OCI-LY1 (cell line): ENCODE data around the gene KRT2.

Source experiments
- H2AFZ ChIP-seq: fragments of 200-600 bp; sonication (generic), shearing (Covaris generic); 2 replicates; pipeline ENCODE4 v1.6.0; 2014; ENCODE audit warnings: antibody characterized with exemption, mild to moderate bottlenecking, low read length
- H3F3A ChIP-seq: fragments of 200-600 bp; sonication (generic), shearing (Covaris generic); 2 replicates; pipeline ENCODE4 v1.6.0; 2014; ENCODE audit warnings: mild to moderate bottlenecking, antibody characterized with exemption, low read length, moderate library complexity; ENCODE audit not compliant: insufficient read depth
- H3K27ac ChIP-seq: fragments of 200-600 bp; sonication (generic); 2 replicates; pipeline ENCODE4 v1.5.1; 2014; ENCODE audit warnings: low read length, mixed run types, mild to moderate bottlenecking, low read depth; ENCODE audit not compliant: poor library complexity, severe bottlenecking
- H3K27me3 ChIP-seq: fragments of 200-600 bp; sonication (generic); 2 replicates; pipeline ENCODE4 v1.6.0; 2014; ENCODE audit warnings: antibody characterized with exemption, mild to moderate bottlenecking, low read length, moderate library complexity; ENCODE audit not compliant: insufficient read depth
- H3K36me3 ChIP-seq: fragments of 200-600 bp; sonication (generic); 2 replicates; pipeline ENCODE4 v1.6.1; 2014; ENCODE audit warnings: mild to moderate bottlenecking, antibody characterized with exemption, low read length, moderate library complexity, mixed read lengths; ENCODE audit not compliant: insufficient read depth
- H3K4me1 ChIP-seq: fragments of 200-600 bp; sonication (generic); 2 replicates; pipeline ENCODE4 v1.5.1; 2014; ENCODE audit warnings: mild to moderate bottlenecking, low read length, moderate library complexity; ENCODE audit not compliant: insufficient read depth, severe bottlenecking
- H3K4me2 ChIP-seq: fragments of 200-600 bp; sonication (generic), shearing (Covaris generic); 2 replicates; pipeline ENCODE4 v1.6.1; 2014; ENCODE audit warnings: low read length
- H3K4me3 ChIP-seq: fragments of 200-600 bp; sonication (generic); 2 replicates; pipeline ENCODE4 v1.5.1; 2014; ENCODE audit warnings: low read length, low read depth, mild to moderate bottlenecking, mixed read lengths; ENCODE audit not compliant: poor library complexity, severe bottlenecking
- H3K79me2 ChIP-seq: fragments of 200-600 bp; shearing (Covaris generic); 2 replicates; pipeline ENCODE4 v1.6.1; 2016; ENCODE audit warnings: mixed run types, low read length, mixed read lengths; ENCODE audit not compliant: insufficient read depth
- H3K9ac ChIP-seq: fragments of 200-600 bp; sonication (generic), shearing (Covaris generic); 2 replicates; pipeline ENCODE4 v1.6.1; 2014; ENCODE audit warnings: mild to moderate bottlenecking, low read length, mixed read lengths
- H3K9me2 ChIP-seq: fragments of 200-600 bp; sonication (generic), shearing (Covaris generic); 2 replicates; pipeline ENCODE4 v1.6.1; 2014; ENCODE audit warnings: low read depth, mild to moderate bottlenecking, low read length, mixed read lengths
- H3K9me3 ChIP-seq: fragments of 200-600 bp; shearing (Covaris generic); 2 replicates; pipeline ENCODE4 v1.6.1; 2014; ENCODE audit warnings: low read length, mixed read lengths
- H4K20me1 ChIP-seq: fragments of 200-600 bp; sonication (generic), shearing (Covaris generic); 2 replicates; pipeline ENCODE4 v1.6.0; 2016; ENCODE audit warnings: mild to moderate bottlenecking, low read length; ENCODE audit not compliant: insufficient read depth
- EZH2 ChIP-seq: fragments of 200-600 bp; sonication (generic), shearing (Covaris generic); IDR thresholded peaks from 2 replicates; pipeline ENCODE4 v1.8.0; 2017; ENCODE audit warnings: borderline replicate concordance, mixed run types, mild to moderate bottlenecking, antibody characterized with exemption, low read length, moderate library complexity, mixed read lengths
- TF ChIP-seq, protein P1 (sequence below): fragments of 200-600 bp; sonication (generic), shearing (Covaris generic); IDR thresholded peaks from 2 replicates; pipeline ENCODE4 v1.5.1; 2017; ENCODE audit warnings: mild to moderate bottlenecking, antibody characterized with exemption, low read length, moderate library complexity, mixed read lengths

KRT2 gene

DNA sequence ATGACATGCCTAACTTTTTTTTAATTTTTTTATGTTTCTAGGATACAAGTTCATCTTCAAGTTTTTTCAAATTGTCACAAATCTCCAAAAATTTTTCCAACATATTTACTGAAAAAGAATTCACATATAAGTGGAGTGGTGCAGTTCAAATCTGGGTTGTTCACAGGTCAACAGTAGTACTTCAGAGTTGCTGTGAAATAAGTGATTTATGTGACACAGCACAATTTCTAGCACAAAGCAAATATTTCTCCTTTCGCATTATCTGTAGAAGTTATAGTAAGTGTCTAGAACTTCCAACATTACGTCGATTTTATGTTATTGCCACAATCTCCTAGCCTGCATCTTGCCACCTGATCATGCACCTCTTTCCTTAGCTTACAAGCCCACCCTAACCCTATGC, 9.7 kb upstream of the KRT2 start:
- no peaks in the 10 kb centered on the region for H3F3A ChIP-seq
- H3K36me3 ChIP-seq: no peaks in the 10 kb centered on the region
- no peaks in the 10 kb centered on the region for H4K20me1 ChIP-seq
- H3K4me2 ChIP-seq: no peak overlapping the region
- H3K9me3 ChIP-seq: no peaks in the 10 kb centered on the region
- H3K27me3 ChIP-seq: 0 out of 2 replicates have a peak, but pooled peaks cover 3% of the 10 kb centered on the region
- no peak overlapping the region for H3K9ac ChIP-seq
- no peak overlapping the region for H3K27ac ChIP-seq
- no peak for TF ChIP-seq EZH2
- TF ChIP-seq, protein P1, sequence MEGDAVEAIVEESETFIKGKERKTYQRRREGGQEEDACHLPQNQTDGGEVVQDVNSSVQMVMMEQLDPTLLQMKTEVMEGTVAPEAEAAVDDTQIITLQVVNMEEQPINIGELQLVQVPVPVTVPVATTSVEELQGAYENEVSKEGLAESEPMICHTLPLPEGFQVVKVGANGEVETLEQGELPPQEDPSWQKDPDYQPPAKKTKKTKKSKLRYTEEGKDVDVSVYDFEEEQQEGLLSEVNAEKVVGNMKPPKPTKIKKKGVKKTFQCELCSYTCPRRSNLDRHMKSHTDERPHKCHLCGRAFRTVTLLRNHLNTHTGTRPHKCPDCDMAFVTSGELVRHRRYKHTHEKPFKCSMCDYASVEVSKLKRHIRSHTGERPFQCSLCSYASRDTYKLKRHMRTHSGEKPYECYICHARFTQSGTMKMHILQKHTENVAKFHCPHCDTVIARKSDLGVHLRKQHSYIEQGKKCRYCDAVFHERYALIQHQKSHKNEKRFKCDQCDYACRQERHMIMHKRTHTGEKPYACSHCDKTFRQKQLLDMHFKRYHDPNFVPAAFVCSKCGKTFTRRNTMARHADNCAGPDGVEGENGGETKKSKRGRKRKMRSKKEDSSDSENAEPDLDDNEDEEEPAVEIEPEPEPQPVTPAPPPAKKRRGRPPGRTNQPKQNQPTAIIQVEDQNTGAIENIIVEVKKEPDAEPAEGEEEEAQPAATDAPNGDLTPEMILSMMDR: no peak
- no peaks in the 10 kb centered on the region for H3K79me2 ChIP-seq
- H3K4me1 ChIP-seq: no peaks in the 10 kb centered on the region
- no peak overlapping the region for H3K4me3 ChIP-seq
- no peaks in the 10 kb centered on the region for H3K9me2 ChIP-seq
- H2AFZ ChIP-seq: no peak overlapping the region

DNA sequence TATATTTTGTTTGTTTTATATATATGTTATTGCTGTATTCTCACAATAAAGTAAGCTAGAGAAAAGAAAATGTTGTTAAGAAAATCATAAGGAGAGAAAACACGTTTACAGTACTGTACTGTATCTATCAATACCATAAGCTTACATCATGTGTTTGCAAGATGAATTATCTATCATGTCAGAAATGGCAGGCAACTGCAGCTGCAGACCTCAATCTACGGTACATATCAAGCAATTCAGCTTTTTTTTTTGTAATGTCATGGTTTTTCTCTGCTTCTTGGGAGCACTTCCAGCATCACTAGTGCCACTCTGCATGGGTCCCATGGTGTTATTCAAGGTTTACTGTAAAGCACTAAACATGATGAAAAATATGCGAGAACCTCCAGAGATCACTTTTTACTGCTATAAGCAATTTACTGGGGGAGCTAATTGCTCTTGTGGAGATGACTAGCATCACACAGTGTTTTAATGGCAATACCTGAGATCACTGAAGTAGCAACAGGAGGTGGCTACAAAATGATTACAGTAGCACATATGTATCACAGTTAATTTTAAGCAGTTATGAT, 9.0 kb upstream of the KRT2 start:
- no peaks in the 10 kb centered on the region for H4K20me1 ChIP-seq
- H3K27me3 ChIP-seq: 0 out of 2 replicates have a peak, but pooled peaks cover 3% of the 10 kb centered on the region

DNA sequence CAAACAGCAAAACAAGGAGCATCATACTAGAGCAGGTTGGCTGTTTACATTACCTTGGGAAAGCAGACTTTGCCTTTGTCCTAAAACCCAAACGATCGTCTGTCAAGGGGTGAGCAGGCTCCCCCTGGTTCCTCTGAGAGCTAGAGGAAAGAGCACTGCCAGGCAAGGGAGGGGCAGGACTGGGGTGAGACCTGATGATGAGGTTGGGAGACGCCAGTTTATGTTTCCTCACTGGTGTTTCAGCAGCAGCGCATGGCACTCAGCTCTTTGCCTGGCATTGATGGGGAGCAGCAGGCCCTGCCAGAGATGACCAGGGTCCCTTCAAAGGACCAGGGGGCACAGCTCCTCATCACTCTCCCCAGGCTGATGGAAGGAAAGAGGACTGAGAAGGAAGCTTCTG, 7.9 kb upstream of the KRT2 start:
- H4K20me1 ChIP-seq: no peaks in the 10 kb centered on the region
- H3K4me3 ChIP-seq: no peak overlapping the region
- no peak overlapping the region for H3K4me2 ChIP-seq
- TF ChIP-seq, protein P1: no peak
- TF ChIP-seq EZH2: no peak
- 0 out of 2 replicates have a peak, but pooled peaks cover 3% of the 10 kb centered on the region for H3K27me3 ChIP-seq
- H3K9me3 ChIP-seq: no peaks in the 10 kb centered on the region
- H2AFZ ChIP-seq: no peak overlapping the region
- no peaks in the 10 kb centered on the region for H3K9me2 ChIP-seq
- no peaks in the 10 kb centered on the region for H3K79me2 ChIP-seq
- no peaks in the 10 kb centered on the region for H3K36me3 ChIP-seq
- no peak overlapping the region for H3K9ac ChIP-seq
- no peak overlapping the region for H3K27ac ChIP-seq
- H3F3A ChIP-seq: no peaks in the 10 kb centered on the region
- H3K4me1 ChIP-seq: no peaks in the 10 kb centered on the region

More for the DNA sequence above, 9.0 kb upstream of the KRT2 start:
- H3K27ac ChIP-seq: no peak overlapping the region
- TF ChIP-seq, protein P1: no peak
- TF ChIP-seq EZH2: no peak
- H3K9ac ChIP-seq: no peak overlapping the region
- no peak overlapping the region for H3K4me3 ChIP-seq
- H3K9me3 ChIP-seq: no peaks in the 10 kb centered on the region
- no peaks in the 10 kb centered on the region for H3F3A ChIP-seq
- no peak overlapping the region for H2AFZ ChIP-seq
- H3K4me1 ChIP-seq: no peaks in the 10 kb centered on the region
- H3K9me2 ChIP-seq: no peaks in the 10 kb centered on the region
- no peaks in the 10 kb centered on the region for H3K79me2 ChIP-seq
- H3K36me3 ChIP-seq: no peaks in the 10 kb centered on the region
- H3K4me2 ChIP-seq: no peak overlapping the region
